Mesenchymal stem cell (in vitro differentiated cells and primary cell): Measurements from ENCODE around the gene PLP1.

Experiments
- DNase-seq: peaks from one replicate; pipeline ENCODE4 v3.0.0-alpha.2; 2013
- H2AFZ ChIP-seq: one replicate; pipeline ENCODE4 v1.6.1; 2013; ENCODE audit warnings: low read depth, mild to moderate bottlenecking, control low read depth, inconsistent platforms, low read length, moderate library complexity
- H2AK5ac ChIP-seq: 2 replicates; pipeline ENCODE4 v1.6.1; 2013; ENCODE audit warnings: low read length, moderate library complexity, mild to moderate bottlenecking, inconsistent platforms; ENCODE audit not compliant: severe bottlenecking
- H2BK120ac ChIP-seq: one replicate; pipeline ENCODE4 v1.6.1; 2013; ENCODE audit warnings: low read depth, mild to moderate bottlenecking, inconsistent platforms, low read length, moderate library complexity
- H2BK12ac ChIP-seq, 2 experiments: one replicate each; pipeline ENCODE4 v1.6.1; 2013; ENCODE audit warnings: inconsistent platforms in 2 of 2, low read length in 2 of 2, mild to moderate bottlenecking in 2 of 2, moderate library complexity in 2 of 2, control low read depth in 1 of 2
- H2BK15ac ChIP-seq: one replicate; pipeline ENCODE4 v1.6.1; 2013; ENCODE audit warnings: mild to moderate bottlenecking, low read depth, inconsistent platforms; ENCODE audit not compliant: poor library complexity, severe bottlenecking
- H2BK5ac ChIP-seq: 2 replicates; pipeline ENCODE4 v1.6.1; 2013; ENCODE audit warnings: low read depth, mild to moderate bottlenecking, low read length, control low read depth, inconsistent platforms; ENCODE audit not compliant: poor library complexity, severe bottlenecking
- H3K14ac ChIP-seq, 2 experiments: one replicate each; pipeline ENCODE4 v1.6.1; 2013; ENCODE audit warnings: inconsistent platforms in 2 of 2, low read length in 2 of 2, control low read depth in 1 of 2, mild to moderate bottlenecking in 1 of 2, moderate library complexity in 1 of 2
- H3K18ac ChIP-seq, 2 experiments: one replicate each; pipeline ENCODE4 v1.6.1; 2013; ENCODE audit warnings: inconsistent platforms in 2 of 2, low read length in 2 of 2, control low read depth in 1 of 2, low read depth in 1 of 2, mild to moderate bottlenecking in 1 of 2
- H3K23ac ChIP-seq, 2 experiments: one replicate each; pipeline ENCODE4 v1.6.1; 2013; ENCODE audit warnings: inconsistent platforms in 2 of 2, low read length in 2 of 2, mild to moderate bottlenecking in 2 of 2, moderate library complexity in 2 of 2, control low read depth in 1 of 2
- H3K27ac ChIP-seq: 2 replicates; pipeline ENCODE4 v1.5.1; 2013; ENCODE audit warnings: mild to moderate bottlenecking, moderate library complexity, low read length, control low read depth, inconsistent platforms; ENCODE audit not compliant: poor library complexity, severe bottlenecking
- H3K27me3 ChIP-seq, 2 experiments: 2 replicates each; pipeline versions ENCODE4 v1.6.1 to v1.7.0; 2013; ENCODE audit warnings: low read length in 2 of 2, mild to moderate bottlenecking in 2 of 2, moderate library complexity in 2 of 2, control low read depth in 1 of 2, inconsistent platforms in 1 of 2; ENCODE audit not compliant: control insufficient read depth in 1 of 2, insufficient read depth in 1 of 2
- H3K36me3 ChIP-seq, 2 experiments: 2 replicates each; pipeline versions ENCODE4 v1.6.1 to v1.7.0; 2013; ENCODE audit warnings: low read length in 2 of 2, control low read depth in 1 of 2, inconsistent platforms in 1 of 2, low read depth in 1 of 2, mild to moderate bottlenecking in 1 of 2; ENCODE audit not compliant: insufficient read depth in 2 of 2, control insufficient read depth in 1 of 2
- H3K4ac ChIP-seq, 2 experiments: one replicate each; pipeline ENCODE4 v1.6.1; 2013; ENCODE audit warnings: inconsistent platforms in 2 of 2, low read length in 2 of 2, mild to moderate bottlenecking in 2 of 2, moderate library complexity in 2 of 2, control low read depth in 1 of 2, low read depth in 1 of 2
- H3K4me1 ChIP-seq: 2 replicates; pipeline ENCODE4 v1.6.1; 2013; ENCODE audit warnings: low read depth, low read length, control low read depth; ENCODE audit not compliant: control insufficient read depth, insufficient read depth
- H3K4me2 ChIP-seq: 2 replicates; pipeline ENCODE4 v1.6.1; 2013; ENCODE audit warnings: low read length, mild to moderate bottlenecking, inconsistent platforms; ENCODE audit not compliant: poor library complexity, severe bottlenecking
- H3K4me3 ChIP-seq, 2 experiments: 2 replicates each; pipeline versions ENCODE4 v1.5.1 to v1.7.0; 2013; ENCODE audit warnings: low read length in 2 of 2, mild to moderate bottlenecking in 2 of 2, control low read depth in 1 of 2, low read depth in 1 of 2; ENCODE audit not compliant: insufficient read depth in 1 of 2
- H3K79me1 ChIP-seq: replicated peaks from 2 replicates; pipeline ENCODE4 v1.6.1; 2013; ENCODE audit warnings: mild to moderate bottlenecking, control low read depth, low read length, inconsistent platforms; ENCODE audit not compliant: poor library complexity, severe bottlenecking
- H3K9ac ChIP-seq: 2 replicates; pipeline ENCODE4 v1.7.0; 2013; ENCODE audit warnings: mild to moderate bottlenecking, low read length, moderate library complexity
- H3K9me3 ChIP-seq: 2 replicates; pipeline ENCODE4 v1.7.0; 2013; ENCODE audit warnings: mild to moderate bottlenecking, low read length; ENCODE audit not compliant: control insufficient read depth
- H4K8ac ChIP-seq: one replicate; pipeline ENCODE4 v1.6.1; 2013; ENCODE audit warnings: inconsistent platforms, mild to moderate bottlenecking, low read length, moderate library complexity
- H4K91ac ChIP-seq: one replicate; pipeline ENCODE4 v1.6.1; 2013; ENCODE audit warnings: mild to moderate bottlenecking, low read length, inconsistent platforms
- WGBS: methylation state at CpG from one replicate; pipeline ENCODE4 v1.1.7; 2013; ENCODE audit warnings: mixed read lengths; 5-methylcytosine and 5-hydroxymethylcytosine counted together

PLP1 gene

DNA sequence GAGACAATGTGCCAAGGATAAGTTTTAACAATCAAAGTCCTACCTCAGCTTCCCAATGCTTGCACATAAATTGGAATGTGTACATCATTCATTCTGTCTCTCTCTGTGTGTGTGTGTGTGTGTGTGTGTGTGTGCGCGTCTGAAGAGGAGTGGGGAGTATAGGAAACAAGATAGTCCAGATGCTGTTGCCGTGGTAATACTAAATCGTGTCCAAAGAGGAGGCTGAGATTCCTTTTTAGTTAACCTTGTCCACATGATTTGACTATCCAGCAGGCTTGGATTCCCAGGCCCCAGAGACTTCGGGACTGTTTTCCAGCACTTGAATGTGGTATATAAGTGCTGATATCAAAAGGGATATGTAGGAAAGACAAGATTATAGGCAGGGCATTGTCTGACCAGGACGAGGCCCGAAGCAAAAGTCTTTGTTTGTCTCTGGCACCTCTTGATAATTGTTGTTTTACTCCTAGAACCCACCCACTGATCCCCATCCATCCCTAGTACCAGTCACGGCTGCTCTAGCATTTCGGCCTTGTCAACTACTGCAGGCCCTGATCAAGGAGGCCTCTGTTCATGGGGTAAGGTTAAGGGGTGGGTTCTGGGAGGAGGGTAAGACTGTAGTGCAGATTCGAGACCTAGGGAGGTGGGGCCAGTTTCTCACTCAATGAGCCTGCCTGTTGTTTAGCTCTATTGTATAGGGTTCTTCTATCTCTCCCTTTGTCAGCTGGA lies 3.9 kb downstream of the PLP1 start:
- H3K4me3 ChIP-seq: no peak overlapping the region
- H3K4me1 ChIP-seq: no peaks in the 10 kb centered on the region
- H3K18ac ChIP-seq: no peak overlapping the region
- H4K8ac ChIP-seq: no peak overlapping the region
- H2BK120ac ChIP-seq: no peak overlapping the region
- H2AFZ ChIP-seq: no peak overlapping the region
- no peak overlapping the region for H3K23ac ChIP-seq
- WGBS: 87% methylated on average over 2 of the region's 10 CpGs
- no peak overlapping the region for H2AK5ac ChIP-seq
- no peak for DNase-seq
- no peak overlapping the region for H3K27ac ChIP-seq
- H3K4me2 ChIP-seq: no peak overlapping the region
- H3K79me1 ChIP-seq: no peaks in the 10 kb centered on the region
- H3K36me3 ChIP-seq: no peaks in the 10 kb centered on the region
- no peak overlapping the region for H3K4ac ChIP-seq
- no peak overlapping the region for H3K9ac ChIP-seq
- H3K27me3 ChIP-seq: peaks cover 9 to 74% of the 10 kb centered on the region in 2 experiments
- no peak overlapping the region for H2BK15ac ChIP-seq
- no peaks in the 10 kb centered on the region for H3K9me3 ChIP-seq
- no peak overlapping the region for H2BK5ac ChIP-seq
- no peak overlapping the region for H2BK12ac ChIP-seq
- no peak overlapping the region for H3K14ac ChIP-seq
- H4K91ac ChIP-seq: no peak overlapping the region

DNA sequence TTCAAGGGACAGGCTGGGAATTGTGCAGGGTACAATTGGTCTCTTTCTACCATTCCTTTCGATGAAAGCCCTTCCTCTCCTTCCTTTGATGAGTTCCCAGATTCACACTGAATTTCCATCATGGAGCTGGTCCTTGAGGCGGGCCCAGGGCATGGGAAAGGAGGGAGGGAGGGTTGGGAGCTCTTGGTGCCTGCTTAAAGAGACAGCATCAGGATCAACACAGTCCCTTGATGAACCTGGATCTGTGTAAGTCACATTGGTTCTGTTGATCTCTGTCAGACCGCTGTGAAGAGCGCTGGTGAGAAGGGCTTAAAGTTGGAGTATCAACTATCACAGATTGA lies 4.4 kb downstream of the PLP1 start:
- H3K23ac ChIP-seq: no peak overlapping the region
- no peaks in the 10 kb centered on the region for H3K4me1 ChIP-seq
- H4K91ac ChIP-seq: no peak overlapping the region
- no peak overlapping the region for H3K18ac ChIP-seq
- no peak overlapping the region for H3K27ac ChIP-seq
- DNase-seq: no peak
- H2BK15ac ChIP-seq: no peak overlapping the region
- no peak overlapping the region for H4K8ac ChIP-seq
- H3K4ac ChIP-seq: no peak overlapping the region
- no peak overlapping the region for H3K9ac ChIP-seq
- H2AFZ ChIP-seq: no peak overlapping the region
- 75% methylated on average over 1 of the region's 4 CpGs for WGBS
- no peak overlapping the region for H3K4me2 ChIP-seq
- no peaks in the 10 kb centered on the region for H3K9me3 ChIP-seq
- H2AK5ac ChIP-seq: no peak overlapping the region
- no peak overlapping the region for H2BK120ac ChIP-seq
- H2BK5ac ChIP-seq: no peak overlapping the region
- no peak overlapping the region for H2BK12ac ChIP-seq
- no peak overlapping the region for H3K14ac ChIP-seq
- H3K27me3 ChIP-seq: peaks cover 9 to 72% of the 10 kb centered on the region in 2 experiments
- H3K36me3 ChIP-seq: no peaks in the 10 kb centered on the region
- H3K4me3 ChIP-seq: no peak overlapping the region
- H3K79me1 ChIP-seq: no peaks in the 10 kb centered on the region

DNA sequence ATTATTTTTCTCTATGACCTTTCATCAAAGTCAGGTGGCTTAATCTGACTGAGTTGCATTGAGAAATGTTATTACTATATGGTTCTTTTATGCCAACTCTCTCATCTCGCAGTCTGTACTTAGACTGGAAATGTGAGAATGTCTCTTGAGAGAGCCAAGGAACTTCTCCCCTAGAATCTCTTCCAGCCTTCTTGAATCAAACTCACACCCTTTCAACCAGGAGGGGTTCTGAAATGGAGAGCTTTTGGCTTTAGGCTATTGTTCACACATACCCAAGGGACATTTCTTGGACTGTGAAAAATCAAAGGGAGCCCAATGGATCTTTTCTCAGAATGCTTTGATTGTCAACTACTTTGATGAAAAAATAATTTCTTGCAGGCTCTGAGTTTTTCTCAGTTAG lies 5.1 kb downstream of the PLP1 start:
- H4K91ac ChIP-seq: no peak overlapping the region
- no peak overlapping the region for H2AK5ac ChIP-seq
- H3K4ac ChIP-seq: no peak overlapping the region
- no peak overlapping the region for H2BK12ac ChIP-seq
- H3K9me3 ChIP-seq: no peaks in the 10 kb centered on the region
- no peak overlapping the region for H3K14ac ChIP-seq
- H3K4me2 ChIP-seq: no peak overlapping the region
- H3K9ac ChIP-seq: no peak overlapping the region
- 100% methylated on average over 1 of the region's 1 CpG for WGBS
- no peaks in the 10 kb centered on the region for H3K4me1 ChIP-seq
- H3K18ac ChIP-seq: no peak overlapping the region
- no peak overlapping the region for H3K23ac ChIP-seq
- no peaks in the 10 kb centered on the region for H3K36me3 ChIP-seq
- H2AFZ ChIP-seq: no peak overlapping the region
- H3K79me1 ChIP-seq: no peaks in the 10 kb centered on the region
- H3K27me3 ChIP-seq: peaks cover 9 to 72% of the 10 kb centered on the region in 2 experiments
- no peak for DNase-seq
- H2BK5ac ChIP-seq: no peak overlapping the region
- no peak overlapping the region for H2BK15ac ChIP-seq
- H4K8ac ChIP-seq: no peak overlapping the region
- no peak overlapping the region for H3K4me3 ChIP-seq
- H2BK120ac ChIP-seq: no peak overlapping the region
- no peak overlapping the region for H3K27ac ChIP-seq

DNA sequence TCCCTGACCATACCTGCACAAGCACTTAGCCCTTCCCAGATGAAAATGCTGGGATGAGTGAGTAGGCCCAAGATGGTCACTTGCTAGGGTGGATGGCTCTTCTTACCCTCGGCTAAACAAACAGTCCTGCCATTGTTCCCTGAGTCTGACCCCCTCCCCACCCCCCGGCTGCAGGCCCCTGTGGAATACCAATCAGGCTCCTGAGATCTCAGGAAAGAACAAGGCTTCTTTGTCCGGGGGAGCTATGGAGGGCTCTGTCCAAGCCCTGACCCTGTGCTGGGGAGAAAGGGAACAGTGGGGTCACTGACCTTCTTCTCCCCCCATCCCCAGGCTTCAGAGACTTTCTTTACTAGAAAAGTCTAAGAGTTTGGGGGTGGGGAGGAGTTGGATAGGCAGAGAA lies 6.0 kb downstream of the PLP1 start:
- Histone ChIP-seq H4K8ac (no peak overlapping the region), H3K23ac (no peak overlapping the region), H3K18ac (no peak overlapping the region), H2AFZ (no peak overlapping the region), H3K14ac (no peak overlapping the region), H3K4me3 (no peak overlapping the region), H3K27me3 (peaks cover 4 to 72% of the 10 kb centered on the region in 2 experiments), H3K79me1 (no peaks in the 10 kb centered on the region), H3K4me2 (no peak overlapping the region), H2BK5ac (no peak overlapping the region), H2BK15ac (no peak overlapping the region), H4K91ac (no peak overlapping the region), H2AK5ac (no peak overlapping the region), H2BK120ac (no peak overlapping the region), H2BK12ac (no peak overlapping the region), H3K36me3 (no peaks in the 10 kb centered on the region), H3K9ac (no peak overlapping the region), H3K27ac (no peak overlapping the region), H3K4me1 (no peaks in the 10 kb centered on the region), H3K4ac (no peak overlapping the region), H3K9me3 (no peaks in the 10 kb centered on the region)
- DNase-seq: no peak
- WGBS: no CpG with 5 or more reads among the region's 3 CpGs
